DMS 273 (cell line): ENCODE results near the gene MYO18B.
A peak's percentile ranks its signal among the peaks of the same experiment; 100 is the strongest.
"Not testable (repeated sequence)": the region's sequence is repeated elsewhere in the genome, so short reads cannot be mapped to it uniquely, and the experiment has no call there.

Experiments
- DNase-seq: peaks from one replicate; lab custom pipeline; 2025; ENCODE audit not compliant: unreplicated experiment; lab: John Stamatoyannopoulos, UW

Gene MYO18B

DNA sequence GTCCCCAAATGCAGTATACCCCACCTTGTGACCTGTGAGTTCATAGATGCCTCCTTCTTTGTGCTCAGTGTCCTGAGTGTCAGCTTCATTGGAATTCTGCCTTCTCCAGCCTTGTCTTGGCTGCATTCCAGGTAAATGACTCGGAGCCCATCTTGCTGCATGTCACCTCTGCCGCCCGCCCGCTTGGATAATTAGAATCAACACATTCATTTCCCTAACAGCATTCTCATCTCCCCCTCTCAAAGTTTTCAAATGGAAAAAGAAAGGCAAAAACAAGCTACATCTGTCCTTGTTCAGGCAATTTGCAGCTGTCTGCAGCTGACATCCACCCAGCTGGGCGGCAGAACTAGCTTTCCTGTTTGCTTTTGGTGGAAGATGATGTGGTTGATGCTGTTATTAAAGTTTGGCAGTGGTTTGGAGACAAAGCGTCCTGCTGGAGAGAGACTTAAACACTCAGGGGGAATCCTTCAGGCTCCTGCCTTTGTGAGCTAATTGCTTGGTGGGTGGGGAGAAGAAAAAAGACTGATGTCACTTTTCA is 228.5 kb downstream of the MYO18B start:
- DNase-seq, result peak; percentile 58

DNA sequence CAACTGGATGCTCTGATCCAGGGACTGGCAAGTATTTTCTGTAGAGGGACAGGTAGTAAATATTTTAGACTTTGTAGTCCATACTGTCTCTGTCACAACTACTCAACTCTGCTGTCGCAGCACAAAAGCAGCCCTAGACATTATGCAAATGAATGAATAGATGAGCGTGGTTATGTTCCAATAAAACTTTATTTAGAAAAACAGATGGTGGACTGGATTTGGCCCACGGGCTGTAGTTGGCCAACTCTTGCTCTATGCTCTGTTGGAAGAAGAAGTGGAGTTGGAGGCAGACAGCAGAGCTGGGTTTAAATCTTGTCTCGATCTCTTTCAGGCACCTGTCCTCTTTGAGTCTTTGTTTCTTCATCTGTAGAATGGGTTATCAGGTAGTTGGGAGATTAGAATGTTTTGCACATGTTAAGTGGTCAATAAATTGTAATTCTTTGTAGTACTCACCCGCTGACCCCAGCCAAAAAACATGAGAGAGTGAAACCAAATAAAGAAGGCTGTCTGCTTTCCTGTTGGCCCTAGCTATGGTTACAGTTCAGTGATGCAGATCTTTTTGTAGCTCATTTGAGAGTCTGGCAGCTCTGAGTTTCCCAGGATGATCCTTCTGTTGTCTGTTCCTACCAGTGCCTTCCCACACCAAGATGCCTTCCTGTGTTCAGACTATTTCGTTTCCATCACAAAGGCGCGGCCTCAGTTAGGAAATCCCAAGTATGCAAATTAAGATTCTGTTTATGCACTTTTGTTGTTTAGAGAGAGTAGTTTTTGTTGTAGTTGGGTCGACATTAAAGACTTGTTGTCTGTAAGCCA is 229.2 kb downstream of the MYO18B start:
- no peak for DNase-seq

DNA sequence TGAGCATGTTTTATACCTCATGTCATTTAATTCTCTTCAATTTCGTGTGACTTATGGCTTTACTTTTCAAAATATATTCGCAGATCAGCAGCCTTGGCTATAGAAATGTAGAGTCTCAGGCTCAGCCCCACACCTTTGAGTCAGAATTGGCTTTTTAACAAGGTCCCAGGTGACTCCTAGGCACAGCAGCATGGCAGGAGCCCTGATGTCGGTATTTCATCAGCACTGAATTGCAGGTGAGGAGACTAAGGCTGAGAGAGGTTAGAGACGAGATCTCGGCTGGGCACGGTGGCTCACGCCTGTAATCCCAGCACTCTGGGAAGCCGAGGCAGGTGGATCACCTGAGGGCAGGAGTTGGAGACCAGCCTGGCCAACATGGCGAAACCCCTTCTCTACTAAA is 230.4 kb downstream of the MYO18B start:
- no peak for DNase-seq

DNA sequence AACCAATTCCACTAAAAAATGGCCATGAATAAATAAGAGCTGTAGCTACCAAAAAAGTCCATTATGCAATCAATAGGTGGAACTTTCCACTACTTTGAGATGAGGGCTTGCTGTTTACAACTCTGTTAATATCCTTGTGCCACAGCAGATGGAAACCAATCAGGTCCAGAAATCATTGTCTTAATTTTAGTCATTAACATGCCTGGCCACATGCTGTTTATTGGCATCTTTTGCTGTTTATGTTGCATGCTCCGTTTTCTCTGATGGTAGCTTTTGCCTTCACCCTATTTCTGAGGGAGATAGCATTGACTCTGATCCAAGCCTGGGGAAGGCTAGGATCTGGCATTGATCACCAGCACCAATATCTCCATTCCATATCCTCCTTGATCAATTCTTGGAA is 234.4 kb downstream of the MYO18B start:
- peak; percentile 7 for DNase-seq

DNA sequence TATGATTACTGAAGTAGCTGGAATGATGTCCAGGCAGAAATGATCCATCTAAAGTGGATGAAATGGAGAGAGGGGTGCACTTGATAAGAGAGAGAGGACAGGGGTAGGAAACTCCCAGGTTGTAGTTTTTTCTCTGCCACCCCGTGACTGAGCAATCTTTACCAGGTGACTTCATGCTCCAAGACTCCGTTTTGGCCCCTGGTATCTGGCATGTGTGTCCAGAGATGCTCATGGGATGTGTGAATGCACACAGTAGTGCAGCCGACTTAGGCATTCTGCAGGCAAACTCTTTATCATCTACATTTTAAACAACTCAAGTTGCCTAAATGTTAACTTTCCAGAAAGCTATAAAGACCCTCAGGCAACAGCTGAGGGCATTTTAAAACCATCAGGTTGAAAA is 238.0 kb downstream of the MYO18B start:
- DNase-seq, result no peak

DNA sequence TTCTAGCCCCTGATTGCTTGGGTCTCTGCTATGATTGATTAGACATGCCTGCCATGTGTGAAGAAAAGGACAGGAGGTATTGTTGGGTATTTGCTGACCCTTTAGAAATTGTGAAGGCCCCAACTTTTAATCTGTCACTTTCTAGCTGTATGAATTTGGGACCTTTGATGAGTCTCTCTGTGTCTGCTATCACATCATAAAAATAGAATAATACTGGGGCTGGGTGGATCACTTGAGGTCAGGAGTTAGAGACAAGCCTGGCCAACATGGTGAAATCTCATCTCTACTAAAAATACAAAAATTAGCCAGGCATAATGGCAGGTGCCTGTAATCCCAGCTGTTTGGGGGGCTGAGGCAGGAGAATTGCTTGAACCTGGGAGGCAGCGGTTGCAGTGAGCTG is 242.9 kb downstream of the MYO18B start:
- DNase-seq, result not testable (repeated sequence)

DNA sequence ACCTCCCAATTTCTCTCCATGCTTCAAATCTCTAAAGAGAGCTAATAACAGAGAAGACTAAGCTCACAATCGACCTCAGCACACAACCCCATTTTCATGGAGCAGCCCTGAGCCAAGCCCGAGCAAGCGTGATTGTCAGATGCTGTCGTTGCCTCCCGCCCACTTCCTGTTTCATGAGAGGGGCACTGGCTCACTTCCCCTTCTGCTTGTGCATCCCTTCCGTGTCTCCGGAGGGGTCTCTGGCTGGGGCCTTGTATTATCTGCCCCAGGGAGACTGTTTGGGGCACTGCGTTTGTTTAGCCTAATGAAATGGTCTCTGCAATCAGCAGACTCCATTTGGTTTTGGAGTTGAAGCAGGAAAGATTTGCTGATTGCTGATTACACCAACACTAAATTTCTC is 246.0 kb downstream of the MYO18B start:
- no peak for DNase-seq

DNA sequence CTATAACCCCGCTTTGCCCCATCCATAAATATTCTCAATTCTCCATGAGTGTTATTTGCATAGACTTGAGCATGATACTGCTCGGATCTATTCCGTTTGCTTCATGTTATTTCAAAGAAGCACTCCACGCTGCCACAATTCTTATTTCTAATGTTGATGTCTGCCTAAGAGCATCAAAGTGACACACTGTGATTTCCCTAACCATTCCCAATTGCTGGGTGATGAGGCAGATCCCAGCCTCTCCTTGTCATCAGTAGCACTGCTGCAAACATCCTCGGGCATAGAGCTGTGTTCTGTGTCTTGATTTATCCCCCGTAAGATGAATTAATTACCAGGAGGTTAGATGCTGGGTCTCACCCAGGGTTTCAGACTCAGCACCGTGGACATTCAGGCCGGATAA is 249.0 kb downstream of the MYO18B start:
- no peak for DNase-seq

DNA sequence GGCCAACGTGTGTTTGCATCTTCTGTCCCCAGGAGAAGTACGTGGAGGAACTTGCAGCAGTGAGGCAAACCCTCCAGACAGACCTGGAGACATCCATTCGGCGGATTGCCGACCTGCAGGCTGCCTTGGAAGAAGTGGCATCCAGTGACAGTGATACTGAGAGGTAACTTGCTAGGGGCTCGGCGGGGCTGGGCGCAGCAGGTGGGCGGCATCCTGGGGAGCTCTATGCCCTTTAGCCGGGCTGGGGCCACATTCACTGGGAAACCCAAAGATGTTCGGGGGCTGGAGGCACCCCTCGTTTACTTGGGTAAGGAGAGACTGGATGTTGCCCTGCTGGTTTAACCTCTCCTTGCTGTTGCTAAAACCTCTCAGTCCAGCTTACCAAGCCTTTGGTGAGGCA is 250.3 kb downstream of the MYO18B start:
- DNase-seq, result no peak

DNA sequence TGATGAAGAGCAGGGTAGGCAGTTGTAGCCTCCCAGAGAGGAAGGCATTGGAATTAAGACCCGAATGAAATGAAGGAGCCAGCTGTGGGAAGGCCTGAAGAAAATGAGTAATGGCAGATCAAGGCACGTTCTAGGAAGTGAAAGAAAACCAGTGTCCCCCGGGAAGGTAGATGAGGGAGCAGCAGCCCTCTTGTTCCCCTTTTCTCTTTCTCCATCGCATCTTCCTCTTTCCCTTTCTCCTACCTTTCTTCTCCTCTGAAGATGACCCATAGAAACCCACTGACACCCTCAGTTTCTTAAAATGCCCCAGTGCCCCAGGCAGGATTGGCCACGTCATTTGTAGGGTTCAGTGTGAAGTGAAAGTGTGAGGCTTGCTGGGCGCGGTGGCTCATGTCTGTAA is 254.7 kb downstream of the MYO18B start:
- DNase-seq, result no peak

DNA sequence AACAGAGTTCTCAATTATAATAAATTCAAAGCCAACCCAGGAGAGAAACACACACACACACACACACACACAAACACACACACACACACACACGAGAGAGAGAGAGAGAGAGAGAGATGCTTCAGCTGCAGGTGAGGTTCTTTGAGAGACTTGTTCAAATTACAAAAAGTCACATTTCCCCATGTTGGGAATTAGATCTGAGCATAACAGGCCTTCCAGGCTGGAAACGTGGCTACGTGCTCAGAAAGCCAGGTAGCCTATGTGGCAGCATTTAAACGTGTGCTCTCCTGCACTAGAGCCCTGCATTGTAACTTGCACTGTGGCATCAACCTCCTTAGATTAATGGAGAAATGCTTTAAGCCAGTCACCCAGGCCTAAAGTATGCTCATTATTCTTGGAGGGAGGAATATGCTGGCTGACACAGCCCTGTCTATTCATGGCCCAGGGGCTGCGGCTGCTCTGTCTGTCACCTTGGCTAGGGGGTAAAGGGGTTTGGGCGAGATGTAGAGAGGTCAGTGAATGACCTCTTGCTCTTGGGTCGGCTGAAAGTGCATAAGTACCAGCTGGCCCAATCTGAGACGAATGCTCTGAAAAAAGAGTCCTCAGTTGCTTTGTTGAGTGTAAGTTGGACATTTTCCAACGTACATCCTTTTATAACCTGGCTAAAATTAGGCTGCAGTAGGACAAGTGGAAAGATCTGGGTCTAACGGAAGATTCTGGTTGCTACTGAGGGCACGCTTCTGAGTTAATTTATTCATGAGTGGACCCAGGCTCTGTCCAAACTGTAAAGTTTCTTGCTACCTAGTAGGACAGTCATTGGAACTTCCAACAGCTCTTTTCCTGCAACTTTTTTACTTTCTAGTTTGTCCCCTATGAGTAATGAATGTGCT is 256.1 kb downstream of the MYO18B start:
- no peak for DNase-seq

DNA sequence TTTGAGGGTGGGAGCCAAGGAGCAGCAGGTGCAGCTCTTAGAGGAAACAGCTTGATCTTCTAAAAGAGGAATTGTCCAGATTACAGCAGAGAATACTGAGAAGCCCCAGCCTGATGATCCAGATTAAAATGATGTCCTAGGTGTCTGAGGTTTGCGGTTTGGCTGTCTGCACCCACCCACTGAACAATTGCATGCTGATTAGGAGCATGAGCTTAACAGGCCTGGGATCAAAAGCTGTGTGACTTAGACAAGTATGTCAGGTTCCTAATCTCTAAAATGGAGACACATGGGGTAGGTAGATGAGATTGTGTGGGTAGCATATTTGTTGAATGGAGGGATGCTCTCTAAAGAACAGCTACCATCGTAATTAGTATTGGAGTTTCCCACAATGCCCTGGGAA is 260.5 kb downstream of the MYO18B start:
- no peak for DNase-seq

DNA sequence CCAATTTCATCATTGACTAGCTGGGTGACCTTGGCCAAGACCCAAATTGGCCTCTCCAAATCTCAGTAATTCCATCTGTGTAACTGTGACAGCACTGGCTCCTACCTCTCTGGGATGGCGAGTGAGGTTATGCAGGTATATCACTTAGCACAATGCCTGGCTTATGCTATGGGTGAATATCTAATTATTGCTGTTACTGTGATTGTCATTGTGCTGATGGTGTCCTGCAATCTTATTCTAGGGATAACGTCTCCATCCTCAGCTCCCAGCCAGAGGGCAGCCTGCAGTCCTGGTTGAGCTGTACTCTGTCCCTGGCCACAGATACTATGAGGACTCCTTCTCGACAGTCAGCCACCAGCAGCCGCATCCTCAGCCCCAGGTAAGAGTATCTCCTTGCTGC is 262.5 kb downstream of the MYO18B start:
- no peak for DNase-seq

DNA sequence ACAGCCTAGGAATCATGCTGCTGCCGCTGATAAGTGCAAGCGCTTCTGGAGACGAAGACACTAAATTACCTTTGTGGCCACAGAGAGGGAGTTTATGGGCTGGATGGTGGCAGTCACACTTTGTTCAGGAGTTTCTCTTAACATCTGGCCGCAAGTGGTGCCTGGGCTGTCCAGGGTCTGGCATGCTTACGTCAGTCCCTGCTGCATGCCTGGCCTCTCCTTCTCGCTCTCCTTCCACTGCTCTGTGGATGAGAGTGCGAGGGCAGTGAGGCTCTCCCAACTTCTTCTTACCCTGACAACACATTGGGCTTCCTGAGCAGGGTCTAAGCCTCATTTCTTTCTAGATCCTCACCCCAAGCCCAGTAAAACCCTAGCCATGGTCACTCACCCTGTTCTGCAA is 266.6 kb downstream of the MYO18B start:
- DNase-seq, result no peak

DNA sequence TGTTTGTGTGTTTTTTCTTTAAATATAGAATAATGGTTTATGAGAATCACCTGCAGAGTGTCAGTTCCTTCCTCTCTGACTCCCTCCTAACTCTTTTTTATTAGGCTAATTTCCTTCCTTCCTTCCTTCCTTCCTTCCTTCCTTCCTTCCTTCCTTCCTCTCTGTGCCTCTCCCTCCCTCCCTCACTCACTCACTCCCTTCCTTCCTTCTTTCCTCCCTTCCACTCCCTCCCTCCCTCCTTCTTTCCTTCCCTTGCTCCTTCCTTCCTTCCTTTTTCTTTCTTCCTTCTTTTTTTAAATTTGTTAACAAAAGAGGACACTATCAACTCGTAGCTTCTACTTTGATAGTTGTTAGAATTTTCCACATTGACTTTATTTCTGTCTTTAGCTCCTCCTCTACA is 274.9 kb downstream of the MYO18B start:
- DNase-seq, result no peak

DNA sequence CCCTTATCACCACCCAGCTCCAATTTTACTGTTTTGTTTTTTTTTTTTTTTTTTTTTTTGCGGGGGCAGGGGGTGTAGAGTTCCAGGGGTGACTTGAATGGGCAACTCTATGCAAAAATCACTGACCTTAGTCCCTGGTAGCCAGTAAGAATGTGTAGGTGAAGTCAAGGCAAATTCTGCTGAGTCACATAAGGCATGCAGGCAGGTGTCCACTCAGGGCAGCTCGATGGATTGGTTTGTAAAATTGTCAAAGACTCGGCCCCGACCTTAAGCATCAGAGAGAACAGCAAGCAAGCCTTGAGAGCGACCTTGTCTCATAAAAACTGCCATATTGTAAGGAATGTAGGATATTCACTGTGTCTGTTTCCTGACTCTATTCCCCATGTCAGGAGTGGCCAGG is 275.9 kb downstream of the MYO18B start:
- DNase-seq, result no peak

DNA sequence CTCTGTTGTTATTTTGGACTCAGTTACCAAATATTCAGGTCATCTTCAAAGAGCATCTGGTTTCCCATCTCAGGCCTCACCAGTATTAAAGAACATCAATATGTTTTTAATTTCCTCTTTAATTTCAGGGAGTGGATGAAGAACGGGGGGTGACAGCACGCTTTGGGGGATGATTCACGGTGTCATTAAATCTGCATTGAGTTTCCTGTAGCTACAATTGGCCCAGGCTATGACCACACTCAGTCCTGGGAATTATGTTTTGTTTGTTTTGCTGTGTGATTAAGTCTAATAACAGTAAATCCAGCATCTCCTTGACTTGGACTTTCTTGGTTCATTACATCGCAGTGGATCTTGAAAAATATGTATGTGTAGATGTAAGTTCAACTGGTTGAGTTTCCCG is 277.6 kb downstream of the MYO18B start:
- DNase-seq, result no peak

DNA sequence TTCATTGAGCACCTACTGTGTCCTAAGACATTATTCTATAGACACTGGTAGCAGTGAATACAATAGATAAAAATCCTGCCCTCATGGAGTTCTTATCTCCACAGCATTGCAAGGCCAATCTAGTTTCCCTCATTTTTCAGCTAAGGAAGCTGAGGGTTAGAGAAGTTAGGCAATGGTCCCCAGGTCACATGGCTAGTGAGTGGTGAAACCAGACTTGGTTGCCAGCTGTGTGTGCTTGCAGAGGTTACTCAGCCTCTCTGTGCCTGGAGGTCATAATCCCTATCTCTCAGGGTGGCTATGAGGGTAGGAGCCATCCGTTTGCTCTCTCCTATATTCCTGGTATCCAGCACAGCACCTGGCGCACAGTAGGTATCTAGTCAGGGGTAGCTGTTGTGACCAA is 279.5 kb downstream of the MYO18B start:
- DNase-seq, result no peak

DNA sequence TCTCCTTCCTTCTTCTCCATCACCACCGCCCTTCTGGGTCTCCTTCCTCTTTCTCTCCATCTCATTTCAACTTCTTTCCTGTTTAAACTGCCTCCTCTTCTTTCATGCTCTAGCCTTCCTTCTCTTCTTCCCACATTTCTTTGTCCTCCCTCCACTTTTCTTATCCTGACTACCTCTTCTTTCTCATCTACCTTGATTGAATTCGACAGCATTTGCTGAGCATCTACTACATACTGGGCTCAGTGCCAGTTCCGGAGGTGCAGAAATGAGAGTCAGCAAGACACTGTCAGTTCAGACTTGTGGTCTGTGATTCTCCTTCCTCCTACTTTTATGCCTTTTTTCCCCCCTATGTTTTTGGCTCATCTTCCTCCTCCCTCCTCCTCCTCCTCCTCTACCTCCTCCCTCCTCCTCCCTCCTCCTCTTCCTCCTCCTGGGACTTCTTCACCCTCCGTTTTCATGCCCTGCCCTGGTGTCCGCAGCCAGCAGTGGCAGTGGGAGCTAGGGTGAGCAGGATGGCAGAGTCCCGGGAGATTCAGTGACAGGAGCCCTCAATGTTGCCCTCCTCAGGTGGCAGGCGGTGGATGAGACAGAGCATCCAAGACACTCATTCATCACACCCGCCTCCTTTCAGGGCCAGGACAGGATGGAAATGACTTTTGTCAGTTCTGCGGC is 281.3 kb downstream of the MYO18B start:
- DNase-seq, result no peak

DNA sequence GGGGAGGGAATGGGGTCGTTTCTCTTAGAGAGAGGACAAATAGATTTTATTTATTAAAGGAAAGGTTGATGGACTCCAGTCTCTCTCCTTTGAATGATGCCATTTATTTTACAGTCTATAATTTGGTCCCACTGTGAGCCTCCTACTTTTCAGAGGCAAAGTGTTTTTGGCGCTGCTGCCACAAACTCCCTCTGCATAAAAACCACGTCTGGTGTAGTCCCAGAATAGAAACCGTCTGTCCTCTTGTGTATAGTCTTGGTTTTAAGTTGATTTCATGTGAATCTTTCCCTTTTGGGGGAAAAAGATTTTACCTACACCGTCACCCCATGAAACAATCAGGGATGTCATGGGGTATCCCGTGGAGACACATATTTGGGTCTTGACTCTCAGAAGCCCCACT is 283.6 kb downstream of the MYO18B start:
- DNase-seq, result no peak

DNA sequence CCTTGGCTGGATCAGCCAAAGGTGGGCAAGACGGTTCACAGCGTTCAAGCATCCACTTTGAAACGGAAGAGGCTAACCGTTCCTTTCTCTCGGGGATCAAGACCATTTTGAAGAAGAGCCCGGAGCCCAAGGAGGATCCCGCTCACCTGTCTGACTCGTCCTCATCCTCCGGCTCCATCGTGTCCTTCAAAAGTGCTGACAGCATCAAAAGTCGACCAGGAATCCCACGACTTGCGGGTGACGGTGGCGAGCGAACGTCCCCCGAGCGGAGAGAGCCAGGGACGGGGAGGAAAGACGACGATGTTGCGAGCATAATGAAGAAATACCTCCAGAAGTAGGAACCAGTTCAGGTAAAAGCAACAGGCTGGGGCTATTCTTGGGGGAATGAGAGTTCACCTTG is 285.4 kb downstream of the MYO18B start:
- no peak for DNase-seq

DNA sequence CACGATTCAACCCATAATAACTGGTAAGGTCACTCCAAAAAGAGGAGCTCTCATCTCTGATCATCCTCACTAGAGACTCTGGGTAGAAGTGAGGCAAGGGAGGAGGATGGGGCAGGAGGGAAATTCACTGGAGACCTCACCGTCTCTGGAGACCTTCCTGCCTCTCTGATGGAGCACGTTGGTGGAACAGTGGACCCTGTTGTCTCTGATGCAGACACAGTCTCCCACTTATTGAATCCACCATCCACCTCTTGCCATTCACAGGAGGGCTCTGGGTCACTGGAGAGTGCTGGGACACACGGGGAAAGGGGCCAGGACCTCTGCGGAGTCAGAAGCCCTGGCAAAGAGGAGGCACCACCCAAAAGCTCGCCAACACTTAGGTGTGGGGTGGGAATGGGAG is 289.7 kb downstream of the MYO18B start:
- no peak for DNase-seq
